Mesenchymal stem cell (in vitro differentiated cells and primary cell): Measurements from ENCODE around the gene RASAL2.

ENCODE experiments used
- DNase-seq: peaks from one replicate; pipeline ENCODE4 v3.0.0-alpha.2; 2013
- H2AFZ ChIP-seq: one replicate; pipeline ENCODE4 v1.6.1; 2013; ENCODE audit warnings: low read depth, mild to moderate bottlenecking, control low read depth, inconsistent platforms, low read length, moderate library complexity
- H2AK5ac ChIP-seq: 2 replicates; pipeline ENCODE4 v1.6.1; 2013; ENCODE audit warnings: low read length, moderate library complexity, mild to moderate bottlenecking, inconsistent platforms; ENCODE audit not compliant: severe bottlenecking
- H2BK120ac ChIP-seq: one replicate; pipeline ENCODE4 v1.6.1; 2013; ENCODE audit warnings: low read depth, mild to moderate bottlenecking, inconsistent platforms, low read length, moderate library complexity
- H2BK12ac ChIP-seq, 2 experiments: one replicate each; pipeline ENCODE4 v1.6.1; 2013; ENCODE audit warnings: inconsistent platforms in 2 of 2, low read length in 2 of 2, mild to moderate bottlenecking in 2 of 2, moderate library complexity in 2 of 2, control low read depth in 1 of 2
- H2BK15ac ChIP-seq: one replicate; pipeline ENCODE4 v1.6.1; 2013; ENCODE audit warnings: mild to moderate bottlenecking, low read depth, inconsistent platforms; ENCODE audit not compliant: poor library complexity, severe bottlenecking
- H2BK5ac ChIP-seq: 2 replicates; pipeline ENCODE4 v1.6.1; 2013; ENCODE audit warnings: low read depth, mild to moderate bottlenecking, low read length, control low read depth, inconsistent platforms; ENCODE audit not compliant: poor library complexity, severe bottlenecking
- H3K14ac ChIP-seq, 2 experiments: one replicate each; pipeline ENCODE4 v1.6.1; 2013; ENCODE audit warnings: inconsistent platforms in 2 of 2, low read length in 2 of 2, control low read depth in 1 of 2, mild to moderate bottlenecking in 1 of 2, moderate library complexity in 1 of 2
- H3K18ac ChIP-seq, 2 experiments: one replicate each; pipeline ENCODE4 v1.6.1; 2013; ENCODE audit warnings: inconsistent platforms in 2 of 2, low read length in 2 of 2, control low read depth in 1 of 2, low read depth in 1 of 2, mild to moderate bottlenecking in 1 of 2
- H3K23ac ChIP-seq, 2 experiments: one replicate each; pipeline ENCODE4 v1.6.1; 2013; ENCODE audit warnings: inconsistent platforms in 2 of 2, low read length in 2 of 2, mild to moderate bottlenecking in 2 of 2, moderate library complexity in 2 of 2, control low read depth in 1 of 2
- H3K27ac ChIP-seq: 2 replicates; pipeline ENCODE4 v1.5.1; 2013; ENCODE audit warnings: mild to moderate bottlenecking, moderate library complexity, low read length, control low read depth, inconsistent platforms; ENCODE audit not compliant: poor library complexity, severe bottlenecking
- H3K27me3 ChIP-seq, 2 experiments: 2 replicates each; pipeline versions ENCODE4 v1.6.1 to v1.7.0; 2013; ENCODE audit warnings: low read length in 2 of 2, mild to moderate bottlenecking in 2 of 2, moderate library complexity in 2 of 2, control low read depth in 1 of 2, inconsistent platforms in 1 of 2; ENCODE audit not compliant: control insufficient read depth in 1 of 2, insufficient read depth in 1 of 2
- H3K36me3 ChIP-seq, 2 experiments: 2 replicates each; pipeline versions ENCODE4 v1.6.1 to v1.7.0; 2013; ENCODE audit warnings: low read length in 2 of 2, control low read depth in 1 of 2, inconsistent platforms in 1 of 2, low read depth in 1 of 2, mild to moderate bottlenecking in 1 of 2; ENCODE audit not compliant: insufficient read depth in 2 of 2, control insufficient read depth in 1 of 2
- H3K4ac ChIP-seq, 2 experiments: one replicate each; pipeline ENCODE4 v1.6.1; 2013; ENCODE audit warnings: inconsistent platforms in 2 of 2, low read length in 2 of 2, mild to moderate bottlenecking in 2 of 2, moderate library complexity in 2 of 2, control low read depth in 1 of 2, low read depth in 1 of 2
- H3K4me1 ChIP-seq: 2 replicates; pipeline ENCODE4 v1.6.1; 2013; ENCODE audit warnings: low read depth, low read length, control low read depth; ENCODE audit not compliant: control insufficient read depth, insufficient read depth
- H3K4me2 ChIP-seq: 2 replicates; pipeline ENCODE4 v1.6.1; 2013; ENCODE audit warnings: low read length, mild to moderate bottlenecking, inconsistent platforms; ENCODE audit not compliant: poor library complexity, severe bottlenecking
- H3K4me3 ChIP-seq, 2 experiments: 2 replicates each; pipeline versions ENCODE4 v1.5.1 to v1.7.0; 2013; ENCODE audit warnings: low read length in 2 of 2, mild to moderate bottlenecking in 2 of 2, control low read depth in 1 of 2, low read depth in 1 of 2; ENCODE audit not compliant: insufficient read depth in 1 of 2
- H3K79me1 ChIP-seq: replicated peaks from 2 replicates; pipeline ENCODE4 v1.6.1; 2013; ENCODE audit warnings: mild to moderate bottlenecking, control low read depth, low read length, inconsistent platforms; ENCODE audit not compliant: poor library complexity, severe bottlenecking
- H3K9ac ChIP-seq: 2 replicates; pipeline ENCODE4 v1.7.0; 2013; ENCODE audit warnings: mild to moderate bottlenecking, low read length, moderate library complexity
- H3K9me3 ChIP-seq: 2 replicates; pipeline ENCODE4 v1.7.0; 2013; ENCODE audit warnings: mild to moderate bottlenecking, low read length; ENCODE audit not compliant: control insufficient read depth
- H4K8ac ChIP-seq: one replicate; pipeline ENCODE4 v1.6.1; 2013; ENCODE audit warnings: inconsistent platforms, mild to moderate bottlenecking, low read length, moderate library complexity
- H4K91ac ChIP-seq: one replicate; pipeline ENCODE4 v1.6.1; 2013; ENCODE audit warnings: mild to moderate bottlenecking, low read length, inconsistent platforms
- WGBS: methylation state at CpG from one replicate; pipeline ENCODE4 v1.1.7; 2013; ENCODE audit warnings: mixed read lengths; 5-methylcytosine and 5-hydroxymethylcytosine counted together

Gene RASAL2

DNA sequence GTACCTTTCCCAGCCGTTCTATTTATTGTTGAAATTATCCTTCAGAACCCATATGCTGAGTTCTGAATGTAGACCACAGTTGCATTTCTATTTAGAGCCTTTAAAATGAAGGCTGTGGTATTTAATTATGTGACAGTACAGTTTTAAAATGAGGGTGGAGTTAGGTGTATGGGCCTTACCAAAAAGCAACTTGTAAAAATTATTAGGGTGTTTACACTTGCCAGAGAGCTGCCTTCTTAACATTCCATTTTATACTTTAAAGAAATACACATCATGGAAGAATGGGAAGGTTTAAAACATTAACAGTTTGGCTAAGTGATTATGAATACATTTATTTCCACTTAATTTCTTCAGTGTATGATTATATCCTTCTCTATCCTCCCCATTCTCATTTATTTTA is 75.7 kb downstream of the RASAL2 start:
- DNase-seq: no peak
- Histone ChIP-seq H3K4me3 (no peak overlapping the region), H3K4ac (no peak overlapping the region), H2BK12ac (no peak overlapping the region), H3K79me1 (peaks cover 2% of the 10 kb centered on the region), H3K14ac (no peak overlapping the region), H3K9me3 (no peaks in the 10 kb centered on the region), H2BK5ac (no peak overlapping the region), H2BK15ac (no peak overlapping the region), H3K36me3 (no peaks in the 10 kb centered on the region), H4K8ac (no peak overlapping the region), H3K18ac (no peak overlapping the region), H2BK120ac (no peak overlapping the region), H2AFZ (no peak overlapping the region), H3K27ac (no peak overlapping the region), H4K91ac (no peak overlapping the region), H3K4me2 (no peak overlapping the region), H3K27me3 (no peaks in the 10 kb centered on the region), H3K4me1 (peaks cover 2% of the 10 kb centered on the region), H2AK5ac (no peak overlapping the region), H3K23ac (no peak overlapping the region), H3K9ac (no peak overlapping the region)
- no CpG with 5 or more reads among the region's 1 CpG for WGBS

DNA sequence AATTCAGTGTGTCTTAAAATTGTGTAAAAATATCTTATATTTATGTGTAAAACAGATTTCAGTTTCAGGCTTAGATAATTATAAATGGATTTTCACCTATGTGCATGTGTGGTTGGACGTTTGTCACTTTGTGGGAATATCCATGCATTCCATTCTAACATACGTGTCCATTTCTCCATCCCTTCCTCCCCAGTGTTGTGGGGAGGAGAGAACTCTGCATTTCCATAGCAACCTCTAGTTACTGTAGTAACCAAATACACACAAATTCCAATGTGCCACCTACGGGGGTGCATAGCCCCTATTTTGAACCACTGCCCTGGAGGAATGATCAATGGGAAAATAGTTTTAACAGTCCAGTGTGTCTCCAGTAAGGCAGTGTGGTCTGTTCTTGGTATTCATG is 79.0 kb downstream of the RASAL2 start:
- no peak overlapping the region for H3K4me3 ChIP-seq
- no peak overlapping the region for H2BK15ac ChIP-seq
- H3K4me1 ChIP-seq: peaks cover 2% of the 10 kb centered on the region
- no peak overlapping the region for H3K27ac ChIP-seq
- H3K9ac ChIP-seq: no peak overlapping the region
- H3K79me1 ChIP-seq: peaks cover 3% of the 10 kb centered on the region
- H3K14ac ChIP-seq: no peak overlapping the region
- WGBS: 77% methylated on average over 1 of the region's 3 CpGs
- no peak overlapping the region for H2AFZ ChIP-seq
- H2BK120ac ChIP-seq: no peak overlapping the region
- H3K4ac ChIP-seq: no peak overlapping the region
- no peaks in the 10 kb centered on the region for H3K27me3 ChIP-seq
- no peak overlapping the region for H2AK5ac ChIP-seq
- peak; percentile 78 for DNase-seq
- no peak overlapping the region for H3K18ac ChIP-seq
- no peak overlapping the region for H2BK5ac ChIP-seq
- H2BK12ac ChIP-seq: no peak overlapping the region
- peak overlapping the region; percentile 15 for H4K91ac ChIP-seq
- H3K23ac ChIP-seq: no peak overlapping the region
- no peak overlapping the region for H3K4me2 ChIP-seq
- H4K8ac ChIP-seq: no peak overlapping the region
- H3K36me3 ChIP-seq: no peaks in the 10 kb centered on the region
- no peaks in the 10 kb centered on the region for H3K9me3 ChIP-seq

DNA sequence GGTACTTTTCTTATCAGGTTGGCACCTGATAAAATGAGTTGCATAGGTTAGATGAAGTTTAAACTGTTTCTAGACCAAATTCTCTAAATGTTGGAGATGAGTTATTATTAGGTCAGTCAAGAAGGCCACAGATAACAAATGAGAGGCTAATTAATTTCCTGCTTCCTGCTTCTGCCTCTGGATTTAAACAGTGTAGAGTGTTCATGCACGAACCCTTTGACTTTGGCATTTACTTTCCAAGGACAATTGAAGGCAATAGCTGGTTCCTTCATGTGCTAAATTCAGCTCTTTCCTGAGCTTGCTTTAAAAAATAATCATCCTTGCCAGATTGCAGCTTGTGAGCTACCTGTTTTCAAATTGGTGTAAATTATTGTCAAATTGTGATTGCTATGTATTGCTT is 80.6 kb downstream of the RASAL2 start:
- DNase-seq: no peak
- Histone ChIP-seq H3K4me1 (no peaks in the 10 kb centered on the region), H4K91ac (no peak overlapping the region), H3K36me3 (no peaks in the 10 kb centered on the region), H3K27ac (no peak overlapping the region), H3K9me3 (no peaks in the 10 kb centered on the region), H2BK15ac (no peak overlapping the region), H2AK5ac (no peak overlapping the region), H4K8ac (no peak overlapping the region), H3K18ac (no peak overlapping the region), H3K23ac (no peak overlapping the region), H3K9ac (no peak overlapping the region), H3K4me2 (no peak overlapping the region), H3K79me1 (peaks cover 4% of the 10 kb centered on the region), H3K27me3 (no peaks in the 10 kb centered on the region), H2AFZ (no peak overlapping the region), H2BK12ac (no peak overlapping the region), H3K4me3 (no peak overlapping the region), H2BK5ac (no peak overlapping the region), H3K14ac (no peak overlapping the region), H3K4ac (no peak overlapping the region), H2BK120ac (no peak overlapping the region)
- WGBS: 19% methylated on average over 1 of the region's 1 CpG

DNA sequence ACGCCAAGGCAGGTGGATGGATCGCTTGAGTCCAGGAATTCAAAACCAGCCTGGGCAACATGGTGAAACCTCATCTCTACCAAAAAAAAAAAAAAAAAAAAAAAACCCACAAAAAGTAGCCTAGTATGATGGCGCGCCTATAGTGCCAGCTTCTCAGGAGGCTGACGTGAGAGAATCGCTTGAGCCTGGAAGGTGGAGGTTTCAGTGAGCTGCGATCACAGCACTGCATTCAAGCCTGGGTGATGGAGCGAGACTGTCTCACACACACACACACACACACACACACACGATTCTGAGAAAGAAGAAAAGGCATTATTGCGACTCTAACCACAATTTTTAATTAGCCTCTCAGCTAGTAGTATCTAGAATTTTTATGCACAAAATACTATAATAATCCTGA is 86.5 kb downstream of the RASAL2 start:
- no peak overlapping the region for H4K91ac ChIP-seq
- peaks cover 2% of the 10 kb centered on the region for H3K4me1 ChIP-seq
- no peak overlapping the region for H3K14ac ChIP-seq
- peaks cover 10% of the 10 kb centered on the region for H3K79me1 ChIP-seq
- no peak overlapping the region for H3K4me3 ChIP-seq
- H3K4me2 ChIP-seq: no peak overlapping the region
- no peak overlapping the region for H2BK120ac ChIP-seq
- H2BK12ac ChIP-seq: no peak overlapping the region
- peak overlapping the region in 1 of 2 experiments; percentile 21 for H3K18ac ChIP-seq
- DNase-seq: no peak
- no peak overlapping the region for H3K4ac ChIP-seq
- 97% methylated on average over 8 of the region's 10 CpGs for WGBS
- no peaks in the 10 kb centered on the region for H3K27me3 ChIP-seq
- H3K9ac ChIP-seq: no peak overlapping the region
- no peak overlapping the region for H3K27ac ChIP-seq
- no peaks in the 10 kb centered on the region for H3K9me3 ChIP-seq
- no peak overlapping the region for H2BK5ac ChIP-seq
- H3K23ac ChIP-seq: no peak overlapping the region
- H2AFZ ChIP-seq: no peak overlapping the region
- no peak overlapping the region for H2BK15ac ChIP-seq
- H2AK5ac ChIP-seq: no peak overlapping the region
- no peaks in the 10 kb centered on the region for H3K36me3 ChIP-seq
- no peak overlapping the region for H4K8ac ChIP-seq
